Measurements from ENCODE around the gene ITGA11.

Gene ITGA11

GRCh38 chr15:68465861-68466560 lies 34.0 kb upstream of the ITGA11 start:
- TF ChIP-seq GATA3 (IDR thresholded peaks at IDR 0.05; ENCODE audit: low read depth, low read length) (no peak), GATA2 (IDR thresholded peaks at IDR 0.05; ENCODE audit: low read depth, low read length) (no peak)

- TF ChIP-seq GATA2 (IDR thresholded peaks at IDR 0.05; ENCODE audit: low read depth, low read length), result no peak
- no peak for TF ChIP-seq GATA3 (IDR thresholded peaks at IDR 0.05; ENCODE audit: low read depth, low read length)
These were observed 32.6 kb upstream of the ITGA11 start for GRCh38 chr15:68464448-68465090.

DNA sequence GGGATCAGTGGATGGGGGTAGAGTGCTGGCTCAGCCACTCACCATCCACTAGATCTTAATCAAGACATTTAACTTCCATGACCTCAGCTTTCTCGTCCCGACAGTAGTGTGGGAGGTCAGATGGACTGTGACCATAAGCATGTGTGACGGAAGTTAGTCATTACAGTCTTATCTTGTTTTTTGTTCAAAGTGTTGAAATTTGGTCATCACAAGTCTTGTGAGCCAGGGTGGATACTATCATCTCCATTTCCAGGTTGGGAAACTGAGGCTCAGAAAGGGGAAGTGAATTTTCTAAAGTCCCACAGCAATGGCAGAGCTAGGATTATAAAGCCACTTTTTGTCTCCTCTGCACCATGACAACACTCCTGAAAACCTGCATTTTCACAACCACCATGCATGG lies 32.0 kb upstream of the ITGA11 start:
- TF ChIP-seq GATA3 (IDR thresholded peaks at IDR 0.05; ENCODE audit: low read depth, low read length) (no peak), GATA2 (IDR thresholded peaks at IDR 0.05; ENCODE audit: low read depth, low read length) (no peak)

- no peak for TF ChIP-seq GATA2 (IDR thresholded peaks at IDR 0.05; ENCODE audit: low read depth, low read length)
- TF ChIP-seq GATA3 (IDR thresholded peaks at IDR 0.05; ENCODE audit: low read depth, low read length), result no peak
These were observed 31.5 kb upstream of the ITGA11 start for GRCh38 chr15:68463444-68463843.

- TF ChIP-seq GATA3 (IDR thresholded peaks at IDR 0.05; ENCODE audit: low read depth, low read length) (no peak), GATA2 (IDR thresholded peaks at IDR 0.05; ENCODE audit: low read depth, low read length) (no peak)
These were observed 28.2 kb upstream of the ITGA11 start for GRCh38 chr15:68460166-68460565.

GRCh38 chr15:68450192-68450591 lies 18.2 kb upstream of the ITGA11 start:
- TF ChIP-seq GATA3 (IDR thresholded peaks at IDR 0.05; ENCODE audit: low read depth, low read length) (no peak), GATA2 (IDR thresholded peaks at IDR 0.05; ENCODE audit: low read depth, low read length) (no peak)

GRCh38 chr15:68449389-68449788 lies 17.4 kb upstream of the ITGA11 start:
- TF ChIP-seq GATA3 (IDR thresholded peaks at IDR 0.05; ENCODE audit: low read depth, low read length) (no peak), GATA2 (IDR thresholded peaks at IDR 0.05; ENCODE audit: low read depth, low read length) (no peak)

DNA sequence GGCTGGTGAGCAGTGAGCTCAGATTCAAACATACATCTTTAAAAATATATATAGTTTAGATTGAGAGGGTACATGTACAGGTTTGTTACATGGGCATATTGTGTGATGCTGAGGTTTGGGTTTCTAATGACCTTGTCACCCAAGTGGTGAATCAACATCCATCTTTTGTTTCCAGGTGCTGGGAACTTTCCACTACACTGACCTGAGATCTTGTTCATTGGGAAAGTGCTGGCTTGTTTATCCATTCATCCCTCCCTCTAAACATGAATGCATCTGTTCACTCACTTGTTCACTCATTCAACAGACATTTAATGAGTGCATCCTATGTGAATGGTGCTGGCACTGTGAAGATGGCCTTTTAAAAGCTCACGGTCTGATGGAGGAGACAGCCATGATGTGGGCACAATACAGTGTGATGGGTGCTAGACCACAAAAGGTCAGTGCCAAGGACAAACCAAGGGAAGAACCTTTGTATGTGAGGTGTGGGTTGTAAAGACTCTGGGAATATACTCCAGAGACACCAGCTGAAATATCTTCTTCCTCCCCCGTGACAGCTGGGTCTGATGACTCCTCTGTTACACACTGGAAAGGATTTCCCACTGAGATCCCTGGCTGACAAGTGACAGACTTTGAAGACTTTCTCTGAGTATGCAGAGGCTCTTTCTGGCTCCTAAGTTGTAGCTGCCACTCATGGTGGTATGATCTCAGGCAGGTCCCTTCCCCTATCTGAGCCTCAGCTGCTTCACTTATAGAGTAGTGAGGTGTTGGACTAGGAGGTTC lies 16.2 kb upstream of the ITGA11 start:
- TF ChIP-seq GATA2 (IDR thresholded peaks at IDR 0.05; ENCODE audit: low read depth, low read length) (no peak), GATA3 (IDR thresholded peaks at IDR 0.05; ENCODE audit: low read depth, low read length) (no peak)

DNA sequence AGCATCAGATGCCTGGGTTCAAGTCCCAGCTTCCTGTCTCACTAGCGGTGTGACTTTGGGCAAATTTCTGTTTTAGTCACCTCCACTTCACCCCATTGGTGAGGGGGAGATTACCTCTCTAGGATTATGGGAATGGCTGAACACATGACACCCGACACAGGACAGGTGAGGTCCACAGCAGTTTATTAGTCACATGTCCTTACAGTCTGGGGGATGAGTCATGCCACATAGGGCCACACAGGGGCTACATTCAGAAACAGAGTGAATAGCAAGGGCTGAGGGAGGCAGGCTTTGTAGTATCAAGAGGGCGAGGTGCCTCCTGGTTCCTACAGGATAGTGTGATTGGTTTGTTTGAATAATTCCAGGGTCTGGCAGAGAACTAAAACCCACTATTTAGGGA lies 15.2 kb upstream of the ITGA11 start:
- TF ChIP-seq GATA2 (IDR thresholded peaks at IDR 0.05; ENCODE audit: low read depth, low read length) (no peak), GATA3 (IDR thresholded peaks at IDR 0.05; ENCODE audit: low read depth, low read length) (no peak)

- TF ChIP-seq GATA3 (IDR thresholded peaks at IDR 0.05; ENCODE audit: low read depth, low read length) (no peak), GATA2 (IDR thresholded peaks at IDR 0.05; ENCODE audit: low read depth, low read length) (no peak)
These were observed 13.4 kb upstream of the ITGA11 start for GRCh38 chr15:68445351-68445750.

DNA sequence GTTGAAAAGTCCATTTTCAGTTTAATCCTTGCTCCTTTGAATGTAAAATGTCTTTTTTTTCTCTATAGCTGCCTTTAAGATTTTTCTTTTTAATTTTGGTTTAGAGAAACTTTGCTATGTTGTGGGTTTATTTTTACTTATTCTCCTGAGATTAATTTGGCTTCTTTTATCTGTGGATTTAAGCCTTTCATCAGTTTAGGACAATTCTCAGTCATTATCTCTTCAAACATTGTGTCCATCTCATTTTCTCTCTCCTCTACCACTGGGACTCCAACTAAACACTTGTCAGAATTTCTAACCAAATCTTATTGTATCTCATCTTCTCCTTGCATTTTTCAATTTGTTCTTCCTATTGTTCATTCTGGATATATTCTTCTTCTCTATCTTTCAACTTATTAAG lies 12.4 kb upstream of the ITGA11 start:
- TF ChIP-seq GATA3 (IDR thresholded peaks at IDR 0.05; ENCODE audit: low read depth, low read length), result no peak
- no peak for TF ChIP-seq GATA2 (IDR thresholded peaks at IDR 0.05; ENCODE audit: low read depth, low read length)

DNA sequence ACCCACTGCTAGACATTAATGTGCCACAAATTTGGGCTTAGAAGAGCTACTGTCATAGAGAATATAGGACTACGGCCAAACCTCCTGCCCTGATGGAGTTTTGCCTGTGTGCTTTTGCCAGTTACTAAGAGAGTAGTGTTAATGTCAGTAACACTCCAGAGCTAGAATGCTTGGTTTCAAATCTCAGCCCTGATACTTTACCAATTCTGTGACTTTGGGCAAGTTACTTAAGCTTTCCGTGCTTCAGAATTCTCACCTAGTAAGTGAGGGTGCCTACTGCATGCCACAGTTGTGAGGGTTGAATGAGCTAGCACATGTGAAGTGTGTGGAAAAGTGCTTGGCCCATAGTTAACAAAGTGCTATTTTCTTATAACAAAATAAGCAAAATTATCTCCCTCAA lies 10.9 kb upstream of the ITGA11 start:
- no peak for TF ChIP-seq GATA2 (IDR thresholded peaks at IDR 0.05; ENCODE audit: low read depth, low read length)
- no peak for TF ChIP-seq GATA3 (IDR thresholded peaks at IDR 0.05; ENCODE audit: low read depth, low read length)

DNA sequence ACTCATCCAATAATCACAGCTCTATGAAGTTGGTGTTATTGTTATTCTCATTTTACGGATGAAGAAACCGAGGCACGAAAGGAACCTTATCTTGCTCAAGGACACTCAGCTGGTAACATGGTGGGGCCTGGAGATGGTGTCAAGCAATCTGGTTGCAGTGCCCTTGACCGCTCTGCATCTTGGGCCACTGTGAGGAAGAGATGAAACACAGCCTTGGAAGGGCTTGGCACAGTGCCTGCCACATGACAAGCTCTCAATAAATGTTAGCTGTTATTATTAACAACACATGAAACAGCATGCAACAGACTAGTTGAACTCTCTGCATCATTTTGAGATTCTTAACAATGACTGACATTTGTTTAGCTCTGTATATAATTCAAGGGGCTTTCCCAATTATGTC lies 10.1 kb upstream of the ITGA11 start:
- TF ChIP-seq GATA3 (IDR thresholded peaks at IDR 0.05; ENCODE audit: low read depth, low read length) (no peak), GATA2 (IDR thresholded peaks at IDR 0.05; ENCODE audit: low read depth, low read length) (no peak)

- no peak for TF ChIP-seq GATA3 (IDR thresholded peaks at IDR 0.05; ENCODE audit: low read depth, low read length)
- TF ChIP-seq GATA2 (IDR thresholded peaks at IDR 0.05; ENCODE audit: low read depth, low read length), result no peak
These were observed 9.2 kb upstream of the ITGA11 start for GRCh38 chr15:68441045-68441743.

Measured in SH-SY5Y (cell line).